A375 (cell line): ENCODE measurements around the gene PCGF1. TPM values are rescaled to one million over a fixed set of nuclear protein-coding genes. Genes with fewer than 3 reads are reported as not detected.

Experiments used
- total RNA-seq: library from RNA; depleted of rRNA; stranded (reverse); fragments of >200 nt; shearing (Covaris generic); gene quantifications from 2 replicates; pipeline ENCODE4 v1.2.3, GENCODE V29; 2014; rRNA removed

The PCGF1 gene
- 28.8 and 29.3 TPM in 2 replicates for total RNA-seq

DNA sequence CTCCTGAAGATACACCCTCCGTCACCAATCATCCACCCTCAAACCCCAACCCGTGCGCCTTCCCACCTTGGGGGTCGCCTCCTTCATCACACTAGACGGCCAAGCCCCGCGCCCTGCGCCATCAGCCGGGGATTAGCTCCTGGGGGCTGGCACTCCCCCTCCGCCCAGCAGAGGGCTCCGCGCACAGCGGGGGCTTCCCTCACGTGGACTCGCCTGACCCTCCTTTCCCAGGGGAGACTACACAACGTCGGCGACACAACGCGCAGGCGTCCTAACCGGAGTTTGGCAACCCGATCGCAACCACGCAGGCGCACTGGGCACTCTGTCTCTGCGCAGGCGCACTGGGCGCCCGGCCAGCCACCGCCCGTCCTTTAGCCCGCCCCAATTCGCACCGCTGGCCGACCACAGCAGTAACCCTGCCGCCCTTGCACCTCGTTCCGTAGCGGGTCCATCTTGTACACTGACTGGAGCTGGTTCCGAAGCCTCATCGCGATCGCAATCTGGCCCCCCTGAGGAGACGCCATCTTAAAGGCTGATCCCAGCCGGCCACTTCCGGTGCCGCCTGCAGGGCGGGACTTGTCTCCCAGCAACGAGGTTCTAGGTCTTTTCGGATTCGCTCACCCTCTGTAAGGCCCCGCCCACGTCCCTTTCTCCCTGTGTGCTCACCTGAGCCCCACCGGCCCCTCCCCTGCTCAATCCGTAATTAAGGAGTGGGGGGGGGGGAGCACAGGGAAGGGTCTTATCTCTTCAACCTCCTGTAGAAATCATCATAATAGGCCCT is at the start of gene PCGF1:
TSS of gene PCGF1 (minus strand) at position 551 of the 781 bp plus-strand sequence. CDS start at position 524, 27 bp downstream.

DNA sequence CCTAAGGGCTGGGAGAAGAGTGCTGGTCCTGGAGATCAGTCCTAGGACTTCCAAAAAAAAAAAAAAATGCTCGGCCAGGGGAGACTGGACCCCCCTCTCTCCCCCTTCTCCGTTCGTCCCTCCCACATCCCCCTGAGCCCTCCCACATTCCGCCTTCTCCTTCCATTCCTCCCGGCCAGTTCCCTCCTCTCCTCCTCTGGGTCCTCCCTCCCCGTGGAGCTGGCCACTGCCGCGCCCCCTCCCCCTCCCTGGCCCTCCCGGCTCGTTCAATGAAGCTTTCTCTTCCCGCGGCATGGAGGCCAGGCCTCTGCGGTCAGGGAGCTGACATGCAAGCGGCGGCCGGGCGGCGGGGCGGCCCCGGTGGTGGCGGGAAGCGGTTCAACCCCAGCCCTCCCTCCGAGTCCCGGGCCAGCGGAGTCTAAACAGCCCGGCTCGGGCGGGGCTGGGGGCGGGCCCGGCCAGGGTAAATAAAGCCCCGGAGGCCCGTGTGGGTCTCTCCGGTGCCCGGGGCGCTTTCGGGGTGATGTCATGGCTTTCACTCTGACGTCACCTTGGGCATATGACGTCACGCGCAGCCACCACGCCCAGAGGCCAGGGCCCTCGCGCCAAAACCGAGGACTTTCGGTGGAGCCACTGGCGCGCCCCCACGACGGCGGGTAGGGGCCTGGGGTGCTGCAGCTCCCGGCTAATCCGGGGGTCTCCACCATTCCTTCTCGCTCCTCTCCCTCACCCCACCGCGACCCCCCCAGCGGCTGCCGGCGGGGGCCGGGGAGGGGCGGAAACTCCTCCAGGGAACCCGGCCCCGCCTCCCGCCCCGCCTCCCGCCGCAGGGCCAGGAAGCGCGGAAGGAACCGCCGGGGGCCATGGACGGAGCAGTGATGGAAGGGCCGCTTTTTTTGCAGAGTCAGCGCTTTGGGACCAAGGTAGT is 46.7 kb upstream of the PCGF1 start, which contains the start of the genes DOK1 and LOXL3:
TSS of gene DOK1 (plus strand) at position 829 of the 928 bp plus-strand sequence. CDS start at position 864, 35 bp downstream.
TSS of gene LOXL3 (minus strand) at position 51 of the 928 bp plus-strand sequence. CDS start 1,308 bp downstream, outside the sequence.

DNA sequence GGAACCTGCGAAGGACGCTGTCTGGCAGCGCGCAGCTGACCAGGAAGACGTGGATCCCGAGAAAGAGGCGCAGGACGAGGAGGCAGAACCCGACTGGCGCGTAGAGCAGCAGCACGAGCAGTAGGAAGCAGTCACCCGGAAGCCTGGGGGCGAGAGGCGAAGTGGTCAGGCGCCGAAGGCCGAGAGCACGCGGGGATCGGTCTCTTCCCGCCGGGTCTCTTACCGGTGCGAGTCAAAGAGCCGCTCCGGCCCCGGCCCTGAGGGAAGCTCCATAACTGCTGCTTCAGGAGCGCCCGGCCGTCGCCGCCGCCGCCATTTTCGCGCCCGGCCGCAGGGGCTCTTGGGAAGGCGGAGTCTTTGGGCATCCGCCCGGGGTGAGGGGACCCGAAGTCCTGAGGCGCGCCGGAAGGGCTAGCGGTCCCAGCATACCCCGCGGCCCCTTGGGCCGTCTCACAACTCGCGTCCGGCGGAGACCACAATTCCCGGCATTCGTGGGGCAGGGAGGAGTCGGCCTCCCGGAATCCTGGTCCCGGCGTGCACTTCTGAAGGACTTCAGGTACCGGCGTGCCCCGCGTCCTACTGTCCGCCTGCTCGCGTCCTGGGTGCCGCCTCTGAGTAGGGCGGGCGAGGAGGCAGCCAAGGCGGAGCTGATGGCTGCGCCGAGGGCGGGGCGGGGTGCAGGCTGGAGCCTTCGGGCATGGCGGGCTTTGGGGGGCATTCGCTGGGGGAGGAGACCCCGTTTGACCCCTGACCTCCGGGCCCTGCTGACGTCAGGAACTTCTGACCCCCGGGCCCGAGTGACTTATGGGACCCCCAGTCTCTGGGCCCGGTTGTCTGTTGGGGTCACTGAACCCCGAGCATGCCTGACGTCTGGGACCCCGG is 22.1 kb upstream of the PCGF1 start, which contains the start of the genes AUP1 and HTRA2:
TSS of gene AUP1 (minus strand) at position 350 of the 882 bp plus-strand sequence. CDS start at position 273, 77 bp downstream.
TSS of gene HTRA2 (plus strand) at position 577 of the 882 bp plus-strand sequence. CDS start at position 651, 74 bp downstream.

DNA sequence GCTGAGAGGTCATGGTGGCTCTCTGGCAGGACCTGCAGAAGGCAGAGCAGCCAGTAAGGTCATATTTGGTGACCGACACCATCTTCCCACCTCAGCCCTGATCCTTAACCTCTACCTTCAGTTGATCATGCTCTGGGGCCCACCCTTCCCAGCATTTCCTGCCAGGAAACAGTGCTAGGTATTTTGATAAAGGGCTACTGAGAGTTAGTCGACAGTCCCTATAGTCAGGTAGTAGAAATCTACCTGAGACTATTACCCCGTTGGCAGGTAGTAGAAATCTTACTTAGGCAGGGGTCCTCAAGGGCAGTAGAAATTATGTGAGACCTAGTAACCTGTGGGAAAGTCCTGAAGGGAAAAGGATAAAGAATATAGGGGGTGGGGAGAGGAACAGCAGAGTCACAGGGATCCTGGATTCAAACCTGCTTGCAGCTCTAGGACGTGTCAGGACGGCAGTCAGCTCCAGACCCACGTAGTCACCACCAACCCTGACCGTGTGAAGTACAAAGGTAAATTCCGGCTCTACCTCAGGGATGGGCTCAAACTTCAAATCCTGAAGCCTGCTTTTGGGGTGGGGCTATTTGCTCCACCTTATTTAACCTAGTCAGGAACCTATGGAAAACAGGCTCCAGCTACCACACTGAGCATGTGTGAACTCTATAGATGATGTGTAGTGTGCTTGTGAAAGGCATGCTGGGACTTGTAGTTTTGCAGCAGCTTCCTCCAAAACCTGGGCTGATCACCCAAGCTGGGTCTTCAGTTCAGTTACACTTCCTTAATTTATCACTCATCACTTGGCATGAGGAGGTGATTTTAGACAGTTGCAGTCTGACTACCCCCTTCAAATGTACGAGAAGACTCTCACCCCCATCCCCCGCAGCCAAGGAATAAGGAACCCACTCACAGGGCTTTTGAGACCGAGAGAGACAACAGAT is 18.5 kb upstream of the PCGF1 start, which contains the start of gene DQX1:
TSS of gene DQX1 (minus strand) at position 515 of the 932 bp plus-strand sequence. CDS start at position 13, 502 bp downstream.

GRCh38 chr2:74514368-74515270 is 7.1 kb upstream of the PCGF1 start, which contains the start of gene TLX2:
Gene TLX2, plus strand, starts transcription at chr2:74514450. Its CDS starts 357 bp downstream, at chr2:74514807.

DNA sequence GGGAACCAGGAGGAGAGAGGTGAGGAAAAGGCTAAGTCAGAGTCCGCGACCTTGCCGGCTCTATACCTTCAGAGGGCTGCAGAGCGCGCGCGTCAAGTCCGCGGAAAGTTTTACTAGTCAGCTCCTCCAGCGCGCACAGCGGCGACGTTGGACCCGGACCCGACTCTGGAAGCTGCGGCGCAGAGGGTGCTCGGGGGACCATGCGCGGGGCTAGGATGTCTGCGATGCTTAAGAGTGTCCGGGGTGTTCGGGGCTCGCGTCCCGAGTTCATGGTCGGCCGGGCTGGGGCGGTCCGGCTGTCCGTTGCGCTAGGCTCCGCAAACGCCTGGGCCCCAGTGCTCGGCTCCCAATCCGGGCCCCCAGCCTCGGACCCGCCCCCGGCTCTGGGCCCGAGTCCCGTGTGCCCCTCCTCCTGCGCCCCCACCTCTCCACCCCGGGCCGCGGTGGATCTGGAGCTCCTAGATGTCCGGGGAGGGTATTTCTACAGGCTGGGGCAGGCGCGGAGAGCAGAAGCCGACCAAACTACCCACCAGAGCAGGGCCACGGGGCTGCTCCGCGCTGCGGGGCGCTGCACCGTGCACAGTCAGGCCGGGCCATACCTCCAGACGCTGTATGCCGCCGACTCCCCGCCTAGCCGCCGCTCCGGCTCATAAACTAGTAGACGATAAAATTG is 8.1 kb downstream of the PCGF1 start, which contains the start of gene LBX2:
TSS of gene LBX2 (minus strand) at position 337 of the 673 bp plus-strand sequence. CDS start at position 271, 66 bp downstream.

GRCh38 chr2:74482801-74483674 is 24.5 kb downstream of the PCGF1 start, which contains the start of the genes CCDC142 and TTC31:
Gene CCDC142, minus strand, starts transcription at chr2:74482998. Its CDS starts 161 bp downstream, at chr2:74482837.
Gene TTC31, plus strand, starts transcription at chr2:74483081. Its CDS starts 15 bp downstream, at chr2:74483096.

DNA sequence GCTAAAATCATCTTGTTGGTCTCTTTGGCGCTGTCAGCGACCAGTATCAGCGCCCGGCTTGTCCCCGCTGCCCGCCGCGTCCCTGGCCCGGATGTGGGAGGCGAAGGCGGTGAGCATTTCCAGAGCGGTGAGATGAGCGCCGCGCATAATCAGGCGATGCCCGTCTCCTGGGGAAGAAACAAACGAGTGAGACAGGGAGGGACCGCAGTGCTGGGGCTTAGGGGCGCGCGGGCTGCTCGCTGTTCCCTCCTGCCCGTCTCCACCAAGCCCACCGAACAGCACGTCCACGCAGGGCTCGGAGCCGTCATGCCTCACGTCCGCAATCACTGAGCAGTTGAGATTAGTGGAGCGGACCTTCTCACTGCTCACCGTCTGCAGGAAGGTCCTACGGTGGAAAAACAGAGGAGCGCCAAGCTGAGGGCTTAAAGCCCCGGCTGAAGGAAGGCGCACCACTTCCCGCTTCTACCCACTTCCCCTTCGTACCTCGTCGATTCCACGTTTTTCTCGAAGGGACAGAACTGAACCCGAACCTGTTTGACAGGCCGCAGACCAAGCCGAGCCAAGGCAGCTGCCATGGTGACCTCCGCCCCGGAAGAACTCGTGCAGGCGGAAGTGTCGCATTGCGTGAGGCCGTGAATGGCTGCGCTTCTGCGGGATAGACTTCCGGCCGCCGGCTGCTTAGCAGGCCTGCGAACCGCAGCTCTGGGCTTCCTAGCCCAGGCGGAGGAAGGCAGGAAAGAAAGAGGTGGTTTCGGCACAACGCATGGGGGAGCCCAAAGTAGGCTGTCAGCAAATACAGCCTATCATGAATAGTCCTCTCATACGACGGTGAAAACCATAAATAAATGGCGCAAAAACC is 35.2 kb downstream of the PCGF1 start, which contains the start of gene MRPL53:
TSS of gene MRPL53 (minus strand) at position 595 of the 859 bp plus-strand sequence. CDS start at position 575, 20 bp downstream.

DNA sequence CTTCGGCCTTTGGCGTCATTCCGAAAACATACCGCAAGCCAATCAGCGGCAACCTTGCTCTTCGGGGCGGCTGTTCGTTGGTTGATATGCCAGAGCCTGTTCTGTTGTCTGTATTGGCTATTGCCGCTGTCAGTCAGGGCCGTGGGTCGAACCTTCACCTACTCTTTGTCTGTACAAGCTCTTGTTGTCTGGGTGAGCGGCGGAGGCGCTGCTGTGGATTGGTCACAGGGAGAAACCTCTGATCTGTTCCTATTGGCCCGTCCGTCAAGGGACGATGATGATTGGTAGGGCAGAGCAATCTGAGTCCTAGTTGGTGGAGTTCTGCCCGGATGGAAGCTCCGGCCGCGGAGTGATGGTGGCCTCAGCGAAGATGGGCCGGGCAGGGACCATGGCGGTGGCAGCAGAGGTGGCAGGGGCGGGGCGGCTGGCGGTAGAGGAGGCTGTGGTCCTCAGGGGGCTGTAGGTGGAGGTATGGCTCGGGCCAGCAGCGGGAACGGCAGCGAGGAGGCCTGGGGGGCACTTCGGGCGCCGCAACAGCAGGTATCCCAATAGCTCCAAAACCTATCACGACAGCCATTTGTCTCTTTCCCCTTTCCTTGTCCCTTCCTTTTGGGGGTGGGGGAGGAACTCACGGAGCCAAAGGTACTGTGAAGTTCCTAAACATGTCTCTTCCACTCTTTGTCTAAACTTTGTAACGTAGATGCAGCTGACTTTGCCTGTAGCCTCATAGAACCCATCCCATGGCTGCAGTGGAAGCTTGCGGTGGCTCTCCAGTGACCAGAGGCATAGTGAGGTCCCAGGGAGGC is 49.2 kb downstream of the PCGF1 start, which contains the start of gene WBP1:
TSS of gene WBP1 (plus strand) at position 307 of the 806 bp plus-strand sequence. CDS start at position 472, 165 bp downstream.

Other genes with a start within 250 kb of the PCGF1 start
- 0.16 TPM in 1 of 2 replicates, not detected in the other for gene SLC4A5, start 164.3 kb downstream of the PCGF1 start, total RNA-seq
- gene DCTN1, start 127.4 kb downstream of the PCGF1 start, total RNA-seq = 78.8 and 83.3 TPM in 2 replicates
- 5.5 and 8.5 TPM in 2 replicates for gene C2orf81, start 86.1 kb downstream of the PCGF1 start, total RNA-seq
- gene WDR54, start 86.0 kb downstream of the PCGF1 start, total RNA-seq = 119 and 142 TPM in 2 replicates
- 27.1 and 30.5 TPM in 2 replicates for gene RTKN, start 65.8 kb downstream of the PCGF1 start, total RNA-seq
- gene INO80B, start 52.6 kb downstream of the PCGF1 start, total RNA-seq = 30.3 and 40.9 TPM in 2 replicates
- 72.6 and 93.6 TPM in 2 replicates for gene WBP1, start 49.3 kb downstream of the PCGF1 start, total RNA-seq
- gene MOGS, start 42.3 kb downstream of the PCGF1 start, total RNA-seq = 64.9 and 65.6 TPM in 2 replicates
- 95.8 and 110 TPM in 2 replicates for gene MRPL53, start 35.0 kb downstream of the PCGF1 start, total RNA-seq
- 16.1 and 18.6 TPM in 2 replicates for gene CCDC142, start 24.7 kb downstream of the PCGF1 start, total RNA-seq
- 33.5 and 57.6 TPM in 2 replicates for gene TTC31, start 24.6 kb downstream of the PCGF1 start, total RNA-seq
- 16.3 and 18.1 TPM in 2 replicates for gene LBX2, start 8.1 kb downstream of the PCGF1 start, total RNA-seq
- 1.8 and 2.8 TPM in 2 replicates for gene TLX2, start 6.8 kb upstream of the PCGF1 start, total RNA-seq
- gene DQX1, start 18.5 kb upstream of the PCGF1 start, total RNA-seq = not detected in 2 replicates
- 161 and 168 TPM in 2 replicates for gene AUP1, start 22.0 kb upstream of the PCGF1 start, total RNA-seq
- gene HTRA2, start 22.2 kb upstream of the PCGF1 start, total RNA-seq = 50.9 and 52.6 TPM in 2 replicates
- 158 and 171 TPM in 2 replicates for gene LOXL3, start 46.2 kb upstream of the PCGF1 start, total RNA-seq
- gene DOK1, start 47.0 kb upstream of the PCGF1 start, total RNA-seq = 11.1 and 11.5 TPM in 2 replicates
- gene M1AP, start 140.6 kb upstream of the PCGF1 start, total RNA-seq = 0.24 TPM in 1 of 2 replicates, not detected in the other
- gene SEMA4F, start 146.6 kb upstream of the PCGF1 start, total RNA-seq = 4.7 and 11.9 TPM in 2 replicates